Esophagus squamous epithelium (tissue), 4 donors: ENCODE measurements around the gene CTNNA3.

Source experiments
- POLR2A ChIP-seq, 4 donors: fragments of 450-650 bp; IDR thresholded peaks; one replicate each; pipeline ENCODE4 v1.6.1; 2017; ENCODE audit warnings: antibody characterized with exemption in 4 of 4, mild to moderate bottlenecking in 4 of 4, moderate library complexity in 3 of 4
- TF ChIP-seq, protein P1 (sequence below), 6 experiments: fragments of 450-650 bp in 4 of 6; fragments of 200-600 bp in 2 of 6; sonication (generic) in 2 of 6; IDR thresholded peaks; one replicate each; pipeline ENCODE4 v1.5.1; 2016 to 2019; ENCODE audit warnings: antibody characterized with exemption in 6 of 6, mild to moderate bottlenecking in 4 of 6, moderate library complexity in 4 of 6

DNA sequence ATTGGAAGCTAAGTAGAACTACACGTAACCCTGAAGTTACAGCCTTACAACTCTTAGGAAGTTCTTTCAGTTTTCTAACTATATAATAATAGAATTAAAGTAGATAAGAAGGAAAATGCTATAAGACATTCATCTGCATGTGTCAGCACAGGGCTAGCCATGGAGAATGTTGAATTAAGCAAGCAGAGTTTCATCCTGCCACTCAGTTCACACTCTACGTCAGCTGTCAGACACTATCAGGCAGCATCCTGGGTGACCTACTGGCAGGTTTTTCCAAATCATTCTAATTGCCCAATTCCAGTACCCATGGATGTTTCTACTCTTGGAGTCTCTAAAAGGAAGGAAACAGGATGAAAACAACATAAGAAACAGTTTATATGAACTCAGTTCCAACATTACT, 815.2 kb downstream of the CTNNA3 start:
- TF ChIP-seq, protein P1, sequence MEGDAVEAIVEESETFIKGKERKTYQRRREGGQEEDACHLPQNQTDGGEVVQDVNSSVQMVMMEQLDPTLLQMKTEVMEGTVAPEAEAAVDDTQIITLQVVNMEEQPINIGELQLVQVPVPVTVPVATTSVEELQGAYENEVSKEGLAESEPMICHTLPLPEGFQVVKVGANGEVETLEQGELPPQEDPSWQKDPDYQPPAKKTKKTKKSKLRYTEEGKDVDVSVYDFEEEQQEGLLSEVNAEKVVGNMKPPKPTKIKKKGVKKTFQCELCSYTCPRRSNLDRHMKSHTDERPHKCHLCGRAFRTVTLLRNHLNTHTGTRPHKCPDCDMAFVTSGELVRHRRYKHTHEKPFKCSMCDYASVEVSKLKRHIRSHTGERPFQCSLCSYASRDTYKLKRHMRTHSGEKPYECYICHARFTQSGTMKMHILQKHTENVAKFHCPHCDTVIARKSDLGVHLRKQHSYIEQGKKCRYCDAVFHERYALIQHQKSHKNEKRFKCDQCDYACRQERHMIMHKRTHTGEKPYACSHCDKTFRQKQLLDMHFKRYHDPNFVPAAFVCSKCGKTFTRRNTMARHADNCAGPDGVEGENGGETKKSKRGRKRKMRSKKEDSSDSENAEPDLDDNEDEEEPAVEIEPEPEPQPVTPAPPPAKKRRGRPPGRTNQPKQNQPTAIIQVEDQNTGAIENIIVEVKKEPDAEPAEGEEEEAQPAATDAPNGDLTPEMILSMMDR (IDR thresholded peaks at IDR 0.05), result no peak
- TF ChIP-seq POLR2A (IDR thresholded peaks at IDR 0.05), result no peak
